Measurements from ENCODE around the gene CFAP46. TPM values are rescaled to one million over a fixed set of nuclear protein-coding genes. Genes with fewer than 3 reads are reported as not detected.

Gene CFAP46
- total RNA-seq, 1 donor from 2014 or later = not detected

DNA sequence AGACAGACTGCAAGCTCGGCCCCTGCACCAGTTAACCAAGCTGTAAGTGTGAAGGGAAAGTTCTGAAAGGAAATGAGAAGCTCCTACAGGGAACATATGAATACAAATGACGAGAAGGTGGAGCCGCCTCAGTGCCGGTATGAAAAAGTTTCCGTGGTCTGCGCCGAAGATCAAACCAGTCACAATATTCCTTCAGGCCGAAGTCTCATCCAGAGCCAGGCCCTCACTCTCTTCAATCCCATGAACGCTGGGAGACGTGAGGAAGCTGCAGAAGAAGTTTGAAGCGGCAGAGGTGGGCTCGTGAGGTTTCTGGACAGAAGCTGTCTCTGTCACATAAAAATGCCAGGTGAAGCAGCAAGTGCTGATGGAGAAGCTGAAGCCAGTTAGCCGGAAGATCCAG, 71.9 kb downstream of the CFAP46 start:
- Histone ChIP-seq H3K27ac (no peak overlapping the region), H3K4me3 (no peak overlapping the region), H3K9me3 (no peaks in the 10 kb centered on the region), H3K36me3 (no peaks in the 10 kb centered on the region), H3K27me3 (no peaks in the 10 kb centered on the region), H3K4me1 (no peaks in the 10 kb centered on the region)
- no peak for DNase-seq (ENCODE audit: low spot score in 2 of 2)
- intact Hi-C loops (cut with DNase I) = no loop called here
- no peak for TF ChIP-seq CTCF (IDR thresholded peaks at IDR 0.05)

- Histone ChIP-seq H3K4me1 (no peaks in the 10 kb centered on the region), H3K36me3 (no peaks in the 10 kb centered on the region), H3K27me3 (no peaks in the 10 kb centered on the region), H3K9me3 (no peaks in the 10 kb centered on the region), H3K27ac (no peak overlapping the region), H3K4me3 (no peak overlapping the region)
- intact Hi-C loops (cut with DNase I) = no loop called here
- peak in 1 of 2 donors; percentile 27 for DNase-seq (ENCODE audit: low spot score in 2 of 2)
- no peak for TF ChIP-seq CTCF (IDR thresholded peaks at IDR 0.05)
These were observed 72.7 kb downstream of the CFAP46 start for GRCh38 chr10:132869621-132870020.

- Histone ChIP-seq H3K27ac (no peak overlapping the region), H3K4me1 (no peaks in the 10 kb centered on the region), H3K9me3 (no peaks in the 10 kb centered on the region), H3K4me3 (no peak overlapping the region), H3K36me3 (no peaks in the 10 kb centered on the region), H3K27me3 (no peaks in the 10 kb centered on the region)
- peak in 1 of 2 donors; percentile 55 for DNase-seq (ENCODE audit: low spot score in 2 of 2)
- intact Hi-C loops (cut with DNase I) = no loop called here
- TF ChIP-seq CTCF (IDR thresholded peaks at IDR 0.05) = no peak
These were observed 73.4 kb downstream of the CFAP46 start for GRCh38 chr10:132868995-132869394.

DNA sequence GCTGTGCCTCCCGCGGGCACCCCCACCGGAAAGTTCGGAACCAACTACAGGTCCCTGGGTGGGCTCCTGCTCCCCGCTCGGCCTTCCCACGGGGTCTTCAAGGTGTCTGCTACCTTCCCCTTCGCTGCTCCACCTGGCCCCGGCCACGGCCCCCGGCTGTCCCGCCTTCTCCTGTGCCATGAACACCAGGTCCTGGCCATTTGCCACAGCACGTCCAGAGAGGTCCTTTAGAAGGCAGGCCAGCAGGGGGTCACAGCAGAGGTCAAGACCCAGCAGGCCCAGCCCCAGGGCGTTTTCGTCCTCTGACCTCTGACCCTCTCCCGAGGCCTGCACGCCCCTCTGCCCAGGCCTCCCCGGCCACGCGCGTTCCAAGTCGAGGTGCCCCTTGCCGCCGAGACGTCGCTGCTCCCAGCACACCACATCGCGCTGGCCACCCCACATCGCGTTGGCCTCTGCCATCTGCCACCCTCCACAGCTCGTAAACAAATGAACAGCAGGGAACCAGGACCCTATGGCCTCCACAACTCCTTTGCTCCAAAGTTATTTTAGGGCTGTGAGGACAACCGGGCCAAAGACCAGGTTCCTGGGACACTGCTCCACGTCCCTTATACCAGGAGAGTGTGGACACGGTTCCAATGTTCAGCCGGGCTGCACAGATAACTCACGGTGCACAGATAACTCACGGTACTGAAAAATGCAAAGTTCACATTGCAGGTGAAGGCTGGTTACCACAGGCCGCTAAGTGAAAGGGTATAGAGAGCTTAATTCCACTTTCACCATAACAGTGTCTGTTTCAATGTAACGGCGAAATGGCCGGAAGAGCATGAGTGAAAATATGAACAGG, 74.3 kb downstream of the CFAP46 start:
- peak in 1 of 2 donors; percentile 60 for DNase-seq (ENCODE audit: low spot score in 2 of 2)

GRCh38 chr10:132866601-132867381, 75.6 kb downstream of the CFAP46 start:
- TF ChIP-seq CTCF (IDR thresholded peaks at IDR 0.05) = no peak
- Histone ChIP-seq H3K9me3 (no peaks in the 10 kb centered on the region), H3K27me3 (no peaks in the 10 kb centered on the region), H3K27ac (no peak overlapping the region), H3K36me3 (no peaks in the 10 kb centered on the region), H3K4me1 (no peaks in the 10 kb centered on the region), H3K4me3 (no peak overlapping the region)
- peak in 1 of 2 donors; percentile 46 for DNase-seq (ENCODE audit: low spot score in 2 of 2)
- intact Hi-C loops (cut with DNase I) = no loop called here

More for the DNA sequence above, 74.3 kb downstream of the CFAP46 start:
- Histone ChIP-seq H3K36me3 (no peaks in the 10 kb centered on the region), H3K9me3 (no peaks in the 10 kb centered on the region), H3K27me3 (no peaks in the 10 kb centered on the region), H3K4me1 (no peaks in the 10 kb centered on the region), H3K4me3 (no peak overlapping the region), H3K27ac (no peak overlapping the region)
- TF ChIP-seq CTCF (IDR thresholded peaks at IDR 0.05) = no peak
- intact Hi-C loops (cut with DNase I) = no loop called here
